Lung (tissue), 12 donors: Measurements from ENCODE around the gene SPATA6L. TPM values are rescaled to one million over a fixed set of nuclear protein-coding genes. Genes with fewer than 3 reads are reported as not detected.
"Not testable (repeated sequence)": the region's sequence is repeated elsewhere in the genome, so short reads cannot be mapped to it uniquely, and the experiment has no call there.

Source experiments
- ATAC-seq: fragments of 200-7000 bp; cut with Tn5 transposase; one replicate; pipeline ENCODE4 v1.9.1; 2020; ENCODE audit warnings: moderate number of reproducible peaks; ENCODE audit not compliant: insufficient read depth, low FRiP score
- DNase-seq, 3 donors: peaks; one replicate each; pipeline ENCODE4 v3.0.0-alpha.2; 2013 to 2017
- H3K27ac ChIP-seq, 2 donors: one replicate each; pipeline ENCODE4 v1.5.1; 2013; ENCODE audit warnings: mild to moderate bottlenecking in 2 of 2, moderate library complexity in 2 of 2, control low read depth in 1 of 2, inconsistent platforms in 1 of 2, low read depth in 1 of 2, low read length in 1 of 2
- H3K27me3 ChIP-seq, 3 donors: one replicate each; pipeline ENCODE4 v1.5.1; 2013; ENCODE audit warnings: low read length in 2 of 3; ENCODE audit not compliant: control insufficient read depth in 3 of 3, insufficient read depth in 3 of 3
- H3K36me3 ChIP-seq, 4 donors: one replicate each; pipeline ENCODE4 v1.5.1; 2013; ENCODE audit warnings: low read length in 4 of 4, mild to moderate bottlenecking in 1 of 4, moderate library complexity in 1 of 4; ENCODE audit not compliant: control insufficient read depth in 4 of 4, insufficient read depth in 4 of 4
- H3K4me1 ChIP-seq, 5 donors: one replicate each; pipeline ENCODE4 v1.5.1; 2013; ENCODE audit warnings: low read length in 5 of 5, mild to moderate bottlenecking in 2 of 5, moderate library complexity in 1 of 5; ENCODE audit not compliant: control insufficient read depth in 5 of 5, insufficient read depth in 5 of 5
- H3K4me3 ChIP-seq: one replicate; pipeline ENCODE4 v1.5.1; 2013; ENCODE audit warnings: mild to moderate bottlenecking, control low read depth, moderate library complexity
- H3K9ac ChIP-seq, 2 donors: one replicate each; pipeline ENCODE4 v1.5.1; 2013; ENCODE audit warnings: low read length in 2 of 2, control low read depth in 1 of 2; ENCODE audit not compliant: insufficient read depth in 1 of 2
- H3K9me3 ChIP-seq, 4 donors: one replicate each; pipeline ENCODE4 v1.5.1; 2013; ENCODE audit warnings: low read length in 3 of 4, mild to moderate bottlenecking in 1 of 4, moderate library complexity in 1 of 4; ENCODE audit not compliant: control insufficient read depth in 4 of 4, insufficient read depth in 3 of 4
- WGBS, 2 donors: extraction: QIAGEN DNeasy Blood & Tissue Kit; methylation state at CpG; one replicate each; pipeline ENCODE4 v1.1.7; 2013; 5-methylcytosine and 5-hydroxymethylcytosine counted together
- polyA plus RNA-seq, 2 donors: library from polyadenylated mRNA; stranded (reverse); fragments of 200-250 nt; gene quantifications; one replicate each; pipeline ENCODE4 v1.2.1, GENCODE V29; 2013
- total RNA-seq, 2 donors: library from RNA; depleted of rRNA in 1 of 2; stranded (reverse); fragments of >200 nt in 1 of 2; gene quantifications; one replicate each; pipeline ENCODE4 v1.2.1, GENCODE V29; 2014 to 2021
- TF ChIP-seq, protein P1 (sequence below): IDR thresholded peaks from 2 replicates; pipeline ENCODE4 v1.5.1; 2012; ENCODE audit warnings: mild to moderate bottlenecking; ENCODE audit errors: control extremely low read depth, extremely low read depth
- donor health status: control.
- donor health status: control.
- donor health status: Bipolar disorder and iron deficiency.
- donor health status: healthy.
- donor health status: DM: yes; HTN: yes; CAD: no.

SPATA6L gene
- total and polyA plus RNA-seq, 4 donors = 2.1 to 25.6 (median 11.4) TPM

DNA sequence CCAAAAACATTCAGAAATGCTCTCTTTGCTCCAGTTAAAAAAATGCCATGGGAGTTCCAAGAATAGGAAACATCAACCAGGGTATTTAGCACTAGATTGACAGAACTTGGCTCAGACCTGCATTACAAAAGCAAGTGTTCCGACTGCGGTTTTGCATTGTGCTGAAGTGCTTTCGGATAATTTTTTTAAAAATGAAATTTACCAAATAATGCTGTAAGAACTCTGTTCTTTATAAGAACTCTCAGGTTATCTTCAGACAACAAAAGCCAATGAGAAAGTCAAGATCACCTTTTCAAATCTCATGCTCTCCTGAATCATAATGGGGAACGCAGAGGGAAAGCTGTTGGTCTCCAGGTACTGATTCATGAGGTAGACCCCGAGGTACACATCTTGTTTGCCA is 4.7 kb downstream of the SPATA6L start:
- no peak overlapping the region for H3K4me3 ChIP-seq
- TF ChIP-seq, protein P1, sequence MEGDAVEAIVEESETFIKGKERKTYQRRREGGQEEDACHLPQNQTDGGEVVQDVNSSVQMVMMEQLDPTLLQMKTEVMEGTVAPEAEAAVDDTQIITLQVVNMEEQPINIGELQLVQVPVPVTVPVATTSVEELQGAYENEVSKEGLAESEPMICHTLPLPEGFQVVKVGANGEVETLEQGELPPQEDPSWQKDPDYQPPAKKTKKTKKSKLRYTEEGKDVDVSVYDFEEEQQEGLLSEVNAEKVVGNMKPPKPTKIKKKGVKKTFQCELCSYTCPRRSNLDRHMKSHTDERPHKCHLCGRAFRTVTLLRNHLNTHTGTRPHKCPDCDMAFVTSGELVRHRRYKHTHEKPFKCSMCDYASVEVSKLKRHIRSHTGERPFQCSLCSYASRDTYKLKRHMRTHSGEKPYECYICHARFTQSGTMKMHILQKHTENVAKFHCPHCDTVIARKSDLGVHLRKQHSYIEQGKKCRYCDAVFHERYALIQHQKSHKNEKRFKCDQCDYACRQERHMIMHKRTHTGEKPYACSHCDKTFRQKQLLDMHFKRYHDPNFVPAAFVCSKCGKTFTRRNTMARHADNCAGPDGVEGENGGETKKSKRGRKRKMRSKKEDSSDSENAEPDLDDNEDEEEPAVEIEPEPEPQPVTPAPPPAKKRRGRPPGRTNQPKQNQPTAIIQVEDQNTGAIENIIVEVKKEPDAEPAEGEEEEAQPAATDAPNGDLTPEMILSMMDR = no peak
- DNase-seq (peak in 2 of 3 donors; percentile 33 to 43), ATAC-seq (no peak)
- H3K9me3 ChIP-seq = no peaks in the 10 kb centered on the region
- H3K9ac ChIP-seq = peak overlapping the region in 1 of 2 donors; percentile 35
- H3K4me1 ChIP-seq = peaks cover 7 to 33% (median 8%) of the 10 kb centered on the region in 5 donors
- peak overlapping the region in 1 of 2 donors; percentile 31 for H3K27ac ChIP-seq
- 2 to 8% methylated on average over 5 of the region's 5 CpGs for WGBS, 2 donors
- H3K36me3 ChIP-seq = no peaks in the 10 kb centered on the region
- H3K27me3 ChIP-seq = no peaks in the 10 kb centered on the region

DNA sequence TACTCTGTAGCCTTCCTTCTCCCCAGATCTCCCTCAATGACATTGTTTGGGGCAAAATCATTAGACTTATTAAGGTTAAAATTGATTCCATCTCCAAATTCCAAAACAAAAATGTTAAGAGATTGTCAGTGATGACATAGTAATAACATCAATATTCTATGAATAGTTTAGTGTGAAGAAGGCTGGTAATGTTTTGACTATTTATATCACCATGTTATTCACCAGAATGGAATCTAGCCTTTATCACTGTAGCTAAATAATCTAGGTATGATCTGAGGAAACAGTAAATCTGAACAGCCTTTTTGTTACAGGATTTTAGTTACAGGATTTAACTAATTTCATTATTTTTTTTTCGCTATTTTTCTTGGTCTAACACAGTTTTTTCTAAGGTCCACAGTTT is 5.1 kb downstream of the SPATA6L start:
- no peak overlapping the region for H3K27ac ChIP-seq
- H3K4me1 ChIP-seq = peaks cover 7 to 31% (median 8%) of the 10 kb centered on the region in 5 donors
- WGBS, 2 donors = 76 to 89% methylated on average over 1 of the region's 1 CpG
- H3K9me3 ChIP-seq = no peaks in the 10 kb centered on the region
- TF ChIP-seq, protein P1 = no peak
- no peak overlapping the region for H3K4me3 ChIP-seq
- H3K9ac ChIP-seq = no peak overlapping the region
- no peak for ATAC-seq
- peaks cover 0 to under 1% (median 0%) of the 10 kb centered on the region in 4 donors for H3K36me3 ChIP-seq
- no peaks in the 10 kb centered on the region for H3K27me3 ChIP-seq
- no peak for DNase-seq

DNA sequence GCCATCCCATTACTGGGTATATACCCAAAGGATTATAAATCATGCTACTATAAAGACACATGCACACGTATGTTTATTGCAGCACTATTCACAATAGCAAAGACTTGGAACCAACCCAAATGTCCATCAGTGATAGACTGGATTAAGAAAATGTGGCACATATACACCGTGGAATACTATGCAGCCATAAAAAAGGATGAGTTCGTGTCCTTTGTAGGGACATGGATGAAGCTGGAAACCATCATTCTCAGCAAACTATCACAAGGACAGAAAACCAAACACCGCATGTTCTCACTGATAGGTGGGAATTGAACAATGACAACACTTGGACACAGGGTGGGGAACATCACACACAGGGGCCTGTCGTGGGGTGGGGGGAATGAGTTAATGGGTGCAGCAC is 5.6 kb downstream of the SPATA6L start:
- H3K9ac ChIP-seq, H3K27ac ChIP-seq, H3K36me3 ChIP-seq, H3K4me3 ChIP-seq, DNase-seq, ATAC-seq, H3K9me3 ChIP-seq, H3K27me3 ChIP-seq: not testable (repeated sequence)
- WGBS, 2 donors = 89 to 92% methylated on average over 4 of the region's 5 CpGs
- peaks cover 7 to 27% (median 8%) of the 10 kb centered on the region in 5 donors for H3K4me1 ChIP-seq

DNA sequence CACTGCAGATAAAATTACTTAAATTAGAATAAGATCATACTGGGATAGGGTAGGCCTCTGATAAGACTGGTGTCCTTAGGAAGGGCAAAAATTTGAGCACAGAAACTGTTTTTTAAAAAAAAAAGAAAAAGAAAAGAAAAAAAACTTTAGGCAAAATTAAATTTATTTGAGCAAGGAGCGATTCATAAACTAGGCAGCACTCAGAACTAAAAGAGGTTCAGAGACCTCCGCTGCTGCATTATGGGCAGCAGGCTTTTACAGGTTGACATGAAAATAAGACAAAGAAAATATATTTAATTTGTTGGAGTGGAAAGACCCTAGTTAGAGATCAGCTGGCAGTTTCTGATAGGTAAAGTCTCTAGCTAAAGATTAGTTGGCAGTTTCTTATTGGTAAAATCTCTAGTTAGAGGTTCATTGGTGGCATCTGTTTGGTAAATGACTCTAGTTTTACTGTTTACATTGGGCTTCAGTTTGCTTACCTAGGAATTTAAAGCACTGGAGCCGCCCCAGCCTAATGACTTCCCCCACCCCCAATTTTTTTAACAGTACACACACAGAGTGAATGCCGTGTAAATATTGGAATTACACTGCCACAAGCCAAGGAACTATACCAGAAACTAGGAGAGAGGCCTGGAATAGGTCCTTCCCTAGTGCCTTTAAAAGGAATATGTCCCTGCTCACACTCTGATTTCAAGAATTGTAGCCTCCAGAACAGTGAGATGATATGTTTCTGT is 8.7 kb downstream of the SPATA6L start:
- 85 to 91% methylated on average over 4 of the region's 4 CpGs for WGBS, 2 donors
- TF ChIP-seq, protein P1 = no peak
- Histone ChIP-seq H3K4me3 (no peak overlapping the region), H3K9me3 (no peaks in the 10 kb centered on the region), H3K27ac (no peak overlapping the region), H3K36me3 (peaks cover 0 to 3% (median 0%) of the 10 kb centered on the region in 4 donors), H3K4me1 (peaks cover 0 to 8% (median 0%) of the 10 kb centered on the region in 5 donors), H3K9ac (no peak overlapping the region), H3K27me3 (no peaks in the 10 kb centered on the region)
- DNase-seq (no peak), ATAC-seq (no peak)
